ENCODE data around the gene HSPA12A. TPM values are rescaled to one million over a fixed set of nuclear protein-coding genes. Genes with fewer than 3 reads are reported as not detected.

Gene HSPA12A
- total RNA-seq, 4 donors from 2014 or later: 2.6 to 15.7 (median 6.8) TPM

GRCh38 chr10:116659049-116659670 is 83.2 kb downstream of the HSPA12A start:
- Histone ChIP-seq H3K27ac (no peak overlapping the region), H3K27me3 (no peaks in the 10 kb centered on the region), H3K36me3 (no peaks in the 10 kb centered on the region), H3K4me1 (no peaks in the 10 kb centered on the region), H3K9me3 (no peaks in the 10 kb centered on the region), H3K4me3 (no peak overlapping the region)
- DNase-seq: no peak
- TF ChIP-seq CTCF (IDR thresholded peaks at IDR 0.05) (no peak), POLR2A (IDR thresholded peaks at IDR 0.05) (no peak)

- no peak overlapping the region for H3K27ac ChIP-seq
These were observed 84.4 kb downstream of the HSPA12A start for GRCh38 chr10:116657863-116658551.

GRCh38 chr10:116656044-116656443 is 86.3 kb downstream of the HSPA12A start:
- Histone ChIP-seq H3K4me1 (no peaks in the 10 kb centered on the region), H3K27ac (no peak overlapping the region), H3K9me3 (no peaks in the 10 kb centered on the region), H3K4me3 (no peak overlapping the region), H3K27me3 (no peaks in the 10 kb centered on the region), H3K36me3 (no peaks in the 10 kb centered on the region)
- TF ChIP-seq CTCF (IDR thresholded peaks at IDR 0.05): no peak
- TF ChIP-seq POLR2A (IDR thresholded peaks at IDR 0.05): no peak
- no peak for DNase-seq

More at GRCh38 chr10:116657863-116658551, 84.4 kb downstream of the HSPA12A start:
- no peaks in the 10 kb centered on the region for H3K27me3 ChIP-seq
- H3K9me3 ChIP-seq: no peaks in the 10 kb centered on the region
- DNase-seq: no peak
- no peaks in the 10 kb centered on the region for H3K4me1 ChIP-seq
- no peak for TF ChIP-seq CTCF (IDR thresholded peaks at IDR 0.05)
- TF ChIP-seq POLR2A (IDR thresholded peaks at IDR 0.05): no peak
- no peak overlapping the region for H3K4me3 ChIP-seq
- H3K36me3 ChIP-seq: no peaks in the 10 kb centered on the region

GRCh38 chr10:116655568-116655967 is 86.8 kb downstream of the HSPA12A start:
- H3K36me3 ChIP-seq: no peaks in the 10 kb centered on the region
- no peak overlapping the region for H3K27ac ChIP-seq
- no peaks in the 10 kb centered on the region for H3K27me3 ChIP-seq
- H3K9me3 ChIP-seq: no peaks in the 10 kb centered on the region
- no peak for TF ChIP-seq CTCF (IDR thresholded peaks at IDR 0.05)
- TF ChIP-seq POLR2A (IDR thresholded peaks at IDR 0.05): no peak
- no peak for DNase-seq
- H3K4me3 ChIP-seq: no peak overlapping the region
- no peaks in the 10 kb centered on the region for H3K4me1 ChIP-seq

GRCh38 chr10:116654816-116655215 is 87.5 kb downstream of the HSPA12A start:
- Histone ChIP-seq H3K4me3 (no peak overlapping the region), H3K4me1 (no peaks in the 10 kb centered on the region), H3K36me3 (no peaks in the 10 kb centered on the region), H3K27ac (no peak overlapping the region), H3K27me3 (no peaks in the 10 kb centered on the region), H3K9me3 (no peaks in the 10 kb centered on the region)
- DNase-seq: no peak
- TF ChIP-seq POLR2A (IDR thresholded peaks at IDR 0.05) (no peak), CTCF (IDR thresholded peaks at IDR 0.05) (peak in 1 of 6 experiments; percentile 3)

All from Peyer's patch (tissue), 4 donors.